Keratinocyte (primary cell): ENCODE measurements around the gene OLFM2. TPM values are rescaled to one million over a fixed set of nuclear protein-coding genes. Genes with fewer than 3 reads are reported as not detected.

ENCODE experiments used
- DNase-seq: peaks from one replicate; pipeline ENCODE4 v3.0.0-alpha.2; 2011; ENCODE audit warnings: low read depth, missing footprints, low spot score
- FAIRE-seq: peaks from 2 replicates; lab custom pipeline; 2011; peaks lifted over from hg19 to GRCh38; lab: Jason Lieb, UNC
- H2AFZ ChIP-seq: 2 replicates; pipeline ENCODE4 v1.6.0; 2012; ENCODE audit warnings: low read length, control low read depth, inconsistent platforms; ENCODE audit not compliant: control insufficient read depth
- H3K27ac ChIP-seq: 2 replicates; pipeline ENCODE4 v1.5.1; 2011; ENCODE audit warnings: low read length; ENCODE audit not compliant: control insufficient read depth, insufficient read depth
- H3K27me3 ChIP-seq: 3 replicates; pipeline ENCODE4 v1.6.0; 2011; ENCODE audit warnings: low read length; ENCODE audit not compliant: control insufficient read depth, insufficient read depth; ENCODE audit errors: extremely low read depth
- H3K36me3 ChIP-seq, 2 experiments: 2 replicates in 1 of 2; 3 replicates in 1 of 2; pipeline ENCODE4 v1.5.1; 2011; ENCODE audit warnings: low read length in 2 of 2, mild to moderate bottlenecking in 1 of 2; ENCODE audit not compliant: control insufficient read depth in 2 of 2, insufficient read depth in 2 of 2; ENCODE audit errors: extremely low read depth in 1 of 2
- H3K4me1 ChIP-seq: 3 replicates; pipeline ENCODE4 v1.5.1; 2011; ENCODE audit warnings: low read length; ENCODE audit not compliant: control insufficient read depth, insufficient read depth; ENCODE audit errors: extremely low read depth
- H3K4me2 ChIP-seq: 3 replicates; pipeline ENCODE4 v1.6.0; 2011; ENCODE audit warnings: low read depth, low read length; ENCODE audit not compliant: control insufficient read depth, insufficient read depth; ENCODE audit errors: extremely low read depth
- H3K4me3 ChIP-seq, 3 experiments: fragments of 200-600 bp in 1 of 3; sonication (generic) in 1 of 3; 2 replicates in 2 of 3; 3 replicates in 1 of 3; pipeline ENCODE4 v1.5.1; 2011 to 2016; ENCODE audit warnings: low read length in 3 of 3, mild to moderate bottlenecking in 3 of 3, control low read depth in 2 of 3, inconsistent platforms in 1 of 3, low read depth in 1 of 3, mixed read lengths in 1 of 3, mixed run types in 1 of 3, moderate library complexity in 1 of 3; ENCODE audit not compliant: control insufficient read depth in 2 of 3, insufficient read depth in 2 of 3; ENCODE audit errors: extremely low read depth in 1 of 3
- H3K79me2 ChIP-seq: 2 replicates; pipeline ENCODE4 v1.6.0; 2012; ENCODE audit warnings: low read length; ENCODE audit not compliant: control insufficient read depth, insufficient read depth
- H3K9ac ChIP-seq: 3 replicates; pipeline ENCODE4 v1.6.0; 2011; ENCODE audit warnings: low read length; ENCODE audit not compliant: control insufficient read depth, insufficient read depth; ENCODE audit errors: extremely low read depth
- H3K9me1 ChIP-seq: 3 replicates; pipeline ENCODE4 v1.6.0; 2011; ENCODE audit warnings: low read length; ENCODE audit not compliant: control insufficient read depth, insufficient read depth; ENCODE audit errors: extremely low read depth
- H3K9me3 ChIP-seq: 2 replicates; pipeline ENCODE4 v1.5.1; 2012; ENCODE audit warnings: low read depth, low read length; ENCODE audit not compliant: control insufficient read depth
- H4K20me1 ChIP-seq: 3 replicates; pipeline ENCODE4 v1.6.0; 2011; ENCODE audit warnings: low read length; ENCODE audit not compliant: control insufficient read depth, insufficient read depth; ENCODE audit errors: extremely low read depth
- CTCF ChIP-seq, 3 experiments: IDR thresholded peaks in 1 of 3; conservative IDR thresholded peaks in 1 of 3; optimal IDR thresholded peaks in 1 of 3; 2 replicates in 2 of 3; 3 replicates in 1 of 3; pipeline versions ENCODE3 to v1.5.1; 2011; ENCODE audit warnings: low read length in 3 of 3, mild to moderate bottlenecking in 3 of 3, moderate library complexity in 2 of 3, control low read depth in 1 of 3, inconsistent platforms in 1 of 3; ENCODE audit not compliant: insufficient read depth in 2 of 3; ENCODE audit errors: extremely low read depth in 1 of 3
- EZH2 ChIP-seq: IDR thresholded peaks from one replicate; pipeline ENCODE4 v1.6.1; 2012; ENCODE audit warnings: inconsistent platforms, mild to moderate bottlenecking, low read length, moderate library complexity
- dilution Hi-C: fragments of 300-500 bp; cut with MboI; formaldehyde crosslinking; loops from one replicate; pipeline ENCODE4 v1.7.0; 2020; ENCODE audit warnings: low sequenced_read_pairs; ENCODE audit not compliant: extremely low pct_ligation_motif_present
- polyA plus RNA-seq, 5 experiments: library from polyadenylated mRNA; depleted of rRNA in 3 of 5; stranded (reverse) in 3 of 5; stranded (forward) in 1 of 5; unstranded in 1 of 5; fragments of >200 nt; gene quantifications; 1 replicate in 1 of 5; 2 replicates in 3 of 5; 3 replicates in 1 of 5; pipeline versions ENCODE4 v1.2.1 to v1.2.3, GENCODE V29; 2011 to 2012; ENCODE audit warnings: missing spikeins in 2 of 5, low read depth in 1 of 5, low replicate concordance in 1 of 5
- small RNA-seq, 3 experiments: library from RNA; depleted of rRNA; stranded (forward); fragments of <200 nt; gene quantifications; one replicate each; pipeline ENCODE3, GENCODE V24; 2012; ENCODE audit warnings: low read depth in 3 of 3, low replicate concordance in 1 of 3; ENCODE audit not compliant: insufficient read length in 3 of 3

Gene OLFM2
- polyA plus RNA-seq, 1 donor (not counting 4 experiments of a cell fraction or from before 2014, with no cell fraction given): 5.3 TPM

- H3K9me1 ChIP-seq: no peaks in the 10 kb centered on the region
- dilution Hi-C loops: no loop called here
- FAIRE-seq (no peak), DNase-seq (no peak)
- no peak overlapping the region for H2AFZ ChIP-seq
- no peak overlapping the region for H3K4me2 ChIP-seq
- H3K9me3 ChIP-seq: no peaks in the 10 kb centered on the region
- H3K4me1 ChIP-seq: no peaks in the 10 kb centered on the region
- peaks cover 18 to 26% of the 10 kb centered on the region in 2 experiments for H3K36me3 ChIP-seq
- H4K20me1 ChIP-seq: no peaks in the 10 kb centered on the region
- H3K27me3 ChIP-seq: no peaks in the 10 kb centered on the region
- H3K79me2 ChIP-seq: peaks cover 2% of the 10 kb centered on the region
- no peak overlapping the region for H3K27ac ChIP-seq
- H3K9ac ChIP-seq: no peak overlapping the region
- no peak for TF ChIP-seq EZH2
- TF ChIP-seq CTCF (optimal IDR thresholded peaks at IDR 0.05 in 1 of 3, IDR thresholded peaks at IDR 0.05 in 1 of 3, conservative IDR thresholded peaks at IDR 0.05 in 1 of 3; ENCODE audit: extremely low read depth in 1 of 3, insufficient read depth in 2 of 3, low read length in 3 of 3): no peak
- H3K4me3 ChIP-seq: no peak overlapping the region
These were observed 127.2 kb downstream of the OLFM2 start for GRCh38 chr19:9808855-9809824.

DNA sequence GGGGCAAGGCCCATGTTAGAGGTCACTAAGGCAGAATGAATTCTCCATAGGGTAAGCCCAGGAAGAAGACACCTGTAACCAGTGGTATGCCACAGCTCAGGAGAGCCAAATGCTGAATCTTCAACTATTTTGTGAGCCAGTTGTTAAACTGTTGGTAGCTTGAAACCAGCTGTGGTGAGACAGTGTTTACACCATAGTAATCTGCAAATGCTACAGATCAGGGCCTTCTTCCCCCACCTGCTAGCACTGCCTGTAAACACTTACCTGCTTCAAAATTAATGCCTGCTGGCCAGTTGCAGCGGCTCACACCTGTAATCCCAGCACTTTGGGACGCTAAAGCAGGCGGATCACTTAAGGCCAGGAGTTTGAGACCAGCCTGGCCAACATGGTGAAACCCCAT is 129.5 kb downstream of the OLFM2 start:
- FAIRE-seq: no peak
- no peaks in the 10 kb centered on the region for H4K20me1 ChIP-seq
- H3K79me2 ChIP-seq: no peaks in the 10 kb centered on the region
- H3K27ac ChIP-seq: no peak overlapping the region
- no peak overlapping the region for H3K9ac ChIP-seq
- no peaks in the 10 kb centered on the region for H3K9me3 ChIP-seq
- H3K9me1 ChIP-seq: no peaks in the 10 kb centered on the region
- H3K4me2 ChIP-seq: no peak overlapping the region
- no peaks in the 10 kb centered on the region for H3K4me1 ChIP-seq
- H3K4me3 ChIP-seq: no peak overlapping the region
- peaks cover 18 to 25% of the 10 kb centered on the region in 2 experiments for H3K36me3 ChIP-seq
- no peak overlapping the region for H2AFZ ChIP-seq
- TF ChIP-seq EZH2 (no peak), CTCF (optimal IDR thresholded peaks at IDR 0.05 in 1 of 3, IDR thresholded peaks at IDR 0.05 in 1 of 3, conservative IDR thresholded peaks at IDR 0.05 in 1 of 3; ENCODE audit: extremely low read depth in 1 of 3, insufficient read depth in 2 of 3, low read length in 3 of 3) (no peak)
- H3K27me3 ChIP-seq: no peaks in the 10 kb centered on the region
- DNase-seq: no peak
- dilution Hi-C loops: no loop called here

Small RNA genes lying within 50 kb of the gene (small RNA-seq; reads per million reads assigned to genes)
- 0 reads per million in 3 experiments for gene RF00156

Other genes with a start within 250 kb of the OLFM2 start
- 3.5 to 8.9 TPM (median 8.0 TPM) in 3 replicates for gene ZNF846, start 167.8 kb downstream of the OLFM2 start, polyA plus RNA-seq
- gene FBXL12, start 117.4 kb downstream of the OLFM2 start, polyA plus RNA-seq: 12.6 to 18.2 TPM (median 17.2 TPM) in 3 replicates
- 995 to 1,153 TPM (median 1,097 TPM) in 3 replicates for gene UBL5, start 108.6 kb downstream of the OLFM2 start, polyA plus RNA-seq
- 39.8 to 53.3 TPM (median 45.2 TPM) in 3 replicates for gene PIN1, start 101.2 kb downstream of the OLFM2 start, polyA plus RNA-seq
- 0.32 to 0.67 TPM (median 0.43 TPM) in 3 replicates for gene COL5A3, start 74.0 kb upstream of the OLFM2 start, polyA plus RNA-seq
- not detected in 3 replicates for gene RDH8, start 77.0 kb upstream of the OLFM2 start, polyA plus RNA-seq
- gene SHFL, start 149.8 kb upstream of the OLFM2 start, polyA plus RNA-seq: 33.6 to 48.4 TPM (median 36.4 TPM) in 3 replicates
- gene ANGPTL6, start 166.2 kb upstream of the OLFM2 start, polyA plus RNA-seq: 0.05 to 0.13 TPM (median 0.09 TPM) in 3 replicates
- gene PPAN, start 169.8 kb upstream of the OLFM2 start, polyA plus RNA-seq: 32.3 to 43.5 TPM (median 36.9 TPM) in 3 replicates
- gene P2RY11, start 175.2 kb upstream of the OLFM2 start, polyA plus RNA-seq: 2.4 to 7.1 TPM (median 3.2 TPM) in 3 replicates
- 106 to 207 TPM (median 124 TPM) in 3 replicates for gene EIF3G, start 183.4 kb upstream of the OLFM2 start, polyA plus RNA-seq